HepG2 (cell line): ENCODE data around the gene NFKB1.

ENCODE experiments used
- HCFC1 ChIP-seq: fragments of 150-350 bp; IDR thresholded peaks from 2 replicates; pipeline ENCODE4 v1.6.1; 2014; ENCODE audit warnings: low read depth, low read length
- JUND ChIP-seq: sonication (generic); formaldehyde crosslinking; IDR thresholded peaks from 2 replicates; pipeline ENCODE4 v1.8.0; 2022; ENCODE audit warnings: mild to moderate bottlenecking, missing genetic modification reagents
- MED13 ChIP-seq: sonication (generic); formaldehyde crosslinking; IDR thresholded peaks from 2 replicates; pipeline ENCODE4 v1.5.0; 2020; ENCODE audit warnings: missing genetic modification reagents
- MYNN ChIP-seq: sonication (generic); formaldehyde crosslinking; IDR thresholded peaks from 2 replicates; pipeline ENCODE4 v1.4.0; 2020; ENCODE audit warnings: mild to moderate bottlenecking, low read depth, missing genetic modification reagents
- POLR2AphosphoS5 ChIP-seq: IDR thresholded peaks from 2 replicates; pipeline ENCODE4 v1.6.1; 2012; ENCODE audit warnings: low read depth, low read length
- ZNF260 ChIP-seq: sonication (generic); formaldehyde crosslinking; IDR thresholded peaks from 2 replicates; pipeline ENCODE4 v1.4.0; 2020; ENCODE audit warnings: missing genetic modification reagents, low read depth, mild to moderate bottlenecking, borderline replicate concordance
- ZNF552 ChIP-seq: sonication (generic); formaldehyde crosslinking; IDR thresholded peaks from 2 replicates; pipeline ENCODE4 v1.9.0; 2022; ENCODE audit warnings: missing genetic modification reagents, mild to moderate bottlenecking, borderline replicate concordance
- TF ChIP-seq, protein P1 (sequence below): sonication (generic); formaldehyde crosslinking; IDR thresholded peaks from 2 replicates; pipeline ENCODE4 v1.5.0; 2020; ENCODE audit warnings: missing genetic modification reagents, mild to moderate bottlenecking, borderline replicate concordance
- TF ChIP-seq, protein P2 (sequence below): sonication (generic); formaldehyde crosslinking; IDR thresholded peaks from 2 replicates; pipeline ENCODE4 v1.9.0; 2022; ENCODE audit warnings: missing genetic modification reagents, mild to moderate bottlenecking, borderline replicate concordance

DNA sequence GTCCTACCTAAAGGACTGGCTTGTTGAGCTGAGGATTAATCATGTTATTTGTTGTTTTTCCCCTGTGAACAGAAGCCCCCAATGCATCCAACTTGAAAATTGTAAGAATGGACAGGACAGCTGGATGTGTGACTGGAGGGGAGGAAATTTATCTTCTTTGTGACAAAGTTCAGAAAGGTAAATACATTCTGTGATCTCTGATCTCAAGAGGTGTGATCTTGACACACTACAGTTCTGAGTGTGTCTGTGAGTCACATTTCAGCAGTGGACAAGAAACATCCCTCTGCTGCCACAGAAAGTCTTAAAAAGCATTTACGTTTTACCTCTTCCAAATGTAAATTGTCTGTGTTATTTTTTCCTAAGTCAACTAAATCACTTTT lies 79.3 kb downstream of the NFKB1 start:
- TF ChIP-seq ZNF552 (CRISPR knock-in tag), result no peak
- no peak for TF ChIP-seq MED13 (CRISPR knock-in tag)
- TF ChIP-seq, protein P1, sequence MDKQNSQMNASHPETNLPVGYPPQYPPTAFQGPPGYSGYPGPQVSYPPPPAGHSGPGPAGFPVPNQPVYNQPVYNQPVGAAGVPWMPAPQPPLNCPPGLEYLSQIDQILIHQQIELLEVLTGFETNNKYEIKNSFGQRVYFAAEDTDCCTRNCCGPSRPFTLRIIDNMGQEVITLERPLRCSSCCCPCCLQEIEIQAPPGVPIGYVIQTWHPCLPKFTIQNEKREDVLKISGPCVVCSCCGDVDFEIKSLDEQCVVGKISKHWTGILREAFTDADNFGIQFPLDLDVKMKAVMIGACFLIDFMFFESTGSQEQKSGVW (CRISPR knock-in tag), result no peak
- TF ChIP-seq, protein P2, sequence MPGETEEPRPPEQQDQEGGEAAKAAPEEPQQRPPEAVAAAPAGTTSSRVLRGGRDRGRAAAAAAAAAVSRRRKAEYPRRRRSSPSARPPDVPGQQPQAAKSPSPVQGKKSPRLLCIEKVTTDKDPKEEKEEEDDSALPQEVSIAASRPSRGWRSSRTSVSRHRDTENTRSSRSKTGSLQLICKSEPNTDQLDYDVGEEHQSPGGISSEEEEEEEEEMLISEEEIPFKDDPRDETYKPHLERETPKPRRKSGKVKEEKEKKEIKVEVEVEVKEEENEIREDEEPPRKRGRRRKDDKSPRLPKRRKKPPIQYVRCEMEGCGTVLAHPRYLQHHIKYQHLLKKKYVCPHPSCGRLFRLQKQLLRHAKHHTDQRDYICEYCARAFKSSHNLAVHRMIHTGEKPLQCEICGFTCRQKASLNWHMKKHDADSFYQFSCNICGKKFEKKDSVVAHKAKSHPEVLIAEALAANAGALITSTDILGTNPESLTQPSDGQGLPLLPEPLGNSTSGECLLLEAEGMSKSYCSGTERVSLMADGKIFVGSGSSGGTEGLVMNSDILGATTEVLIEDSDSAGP (CRISPR knock-in tag), result no peak
- TF ChIP-seq POLR2AphosphoS5, result no peak
- TF ChIP-seq MYNN (CRISPR knock-in tag), result no peak
- no peak for TF ChIP-seq HCFC1
- no peak for TF ChIP-seq JUND
- TF ChIP-seq ZNF260 (CRISPR knock-in tag), result no peak
